GM13976 (cell line): ENCODE results near the gene SERGEF.

Experiments
- DNase-seq: peaks from one replicate; pipeline ENCODE4 v3.0.0; 2012; ENCODE audit warnings: low spot score
- CTCF ChIP-seq: IDR thresholded peaks from 2 replicates; pipeline ENCODE4 v1.5.1; 2012; ENCODE audit warnings: borderline replicate concordance, mild to moderate bottlenecking; ENCODE audit not compliant: insufficient read depth; ENCODE audit errors: extremely low read depth, missing control alignments, control extremely low read depth
- in situ Hi-C: fragments of 300-500 bp; cut with MboI; formaldehyde crosslinking; loops from one replicate; pipeline ENCODE4 v1.12.0; 2022; ENCODE audit warnings: low sequenced_read_pairs, mixed read lengths, inconsistent platforms; ENCODE audit not compliant: unreplicated experiment

The SERGEF gene

GRCh38 chr11:18012906-18013781 is at the start of gene SERGEF:
Gene SERGEF (minus strand): TSS chr11:18013047. CDS start chr11:18013010, 37 bp downstream.
- in situ Hi-C loops = no loop called here
- DNase-seq = peak; percentile 98
- peak; percentile 16 for TF ChIP-seq CTCF

- TF ChIP-seq CTCF = no peak
- in situ Hi-C loops = no loop called here
- DNase-seq = no peak
Measured at GRCh38 chr11:18061351-18061750, 48.5 kb upstream of the SERGEF start.

- in situ Hi-C loops = no loop called here
- TF ChIP-seq CTCF = no peak
- DNase-seq = no peak
Measured at GRCh38 chr11:18056561-18057181, 43.8 kb upstream of the SERGEF start.

GRCh38 chr11:18054511-18055103 is 41.8 kb upstream of the SERGEF start:
- TF ChIP-seq CTCF = no peak
- DNase-seq = no peak
- in situ Hi-C loops = no loop called here

- no peak for DNase-seq
- TF ChIP-seq CTCF = no peak
- in situ Hi-C loops = no loop called here
Measured at GRCh38 chr11:18050848-18051247, 38.0 kb upstream of the SERGEF start.

GRCh38 chr11:18046116-18046777 is 33.4 kb upstream of the SERGEF start, which contains the start of gene TPH1:
Gene TPH1 (minus strand): TSS chr11:18046269. CDS start chr11:18040762, 5,507 bp downstream.
- peak; percentile 19 for DNase-seq
- TF ChIP-seq CTCF = no peak
- in situ Hi-C loops = no loop called here
